Suprapubic skin (tissue), 4 donors: ENCODE measurements around the gene IFIT1B. TPM values are rescaled to one million over a fixed set of nuclear protein-coding genes. Genes with fewer than 3 reads are reported as not detected.

Experiments
- DNase-seq, 2 donors: peaks; one replicate each; pipeline ENCODE4 v3.0.0-alpha.2; 2019; ENCODE audit warnings: low spot score in 2 of 2
- H3K27ac ChIP-seq: fragments of 200-600 bp; sonication (generic); one replicate; pipeline ENCODE4 v1.5.1; 2019
- H3K27me3 ChIP-seq: fragments of 200-600 bp; sonication (generic); one replicate; pipeline ENCODE4 v1.5.1; 2019
- H3K36me3 ChIP-seq: fragments of 200-600 bp; sonication (generic); one replicate; pipeline ENCODE4 v1.5.1; 2019
- H3K4me1 ChIP-seq: fragments of 200-600 bp; sonication (generic); one replicate; pipeline ENCODE4 v1.5.1; 2019
- H3K4me3 ChIP-seq: fragments of 200-600 bp; sonication (generic); one replicate; pipeline ENCODE4 v1.5.1; 2019; ENCODE audit warnings: mild to moderate bottlenecking
- H3K9me3 ChIP-seq: fragments of 200-600 bp; sonication (generic); one replicate; pipeline ENCODE4 v1.5.1; 2019
- EP300 ChIP-seq: sonication (generic); formaldehyde crosslinking; IDR thresholded peaks from one replicate; pipeline ENCODE4 v1.6.1; 2017; ENCODE audit warnings: antibody characterized with exemption
- POLR2A ChIP-seq, 2 donors: fragments of 450-650 bp; IDR thresholded peaks; one replicate each; pipeline ENCODE4 v1.6.1; 2017; ENCODE audit warnings: antibody characterized with exemption in 2 of 2, mild to moderate bottlenecking in 2 of 2, moderate library complexity in 2 of 2
- POLR2AphosphoS5 ChIP-seq, 3 donors: sonication (generic); formaldehyde crosslinking; IDR thresholded peaks; one replicate each; pipeline ENCODE4 v1.6.1; 2017; ENCODE audit warnings: antibody characterized with exemption in 3 of 3
- WGBS: methylation state at CpG from one replicate; pipeline ENCODE4 v1.1.5; 2018; 5-methylcytosine and 5-hydroxymethylcytosine counted together
- total RNA-seq, 4 donors: library from RNA; depleted of rRNA; stranded (reverse); fragments of >200 nt; gene quantifications; one replicate each; pipeline ENCODE4 v1.1.0, GENCODE V29; 2016
- TF ChIP-seq, protein P1 (sequence below), 2 donors: fragments of 200-600 bp in 1 of 2; fragments of 450-650 bp in 1 of 2; sonication (generic) in 1 of 2; IDR thresholded peaks; one replicate each; pipeline ENCODE4 v1.5.1; 2016 to 2019; ENCODE audit warnings: antibody characterized with exemption in 2 of 2, mild to moderate bottlenecking in 1 of 2, moderate library complexity in 1 of 2

IFIT1B gene
- total RNA-seq, 4 donors from 2014 or later = not detected

- WGBS = 31% methylated on average over 1 of the region's 1 CpG
- Histone ChIP-seq H3K9me3 (no peaks in the 10 kb centered on the region), H3K4me3 (no peak overlapping the region), H3K4me1 (no peaks in the 10 kb centered on the region), H3K27me3 (no peaks in the 10 kb centered on the region), H3K27ac (no peak overlapping the region), H3K36me3 (no peaks in the 10 kb centered on the region)
- TF ChIP-seq EP300 (no peak), POLR2AphosphoS5 (IDR thresholded peaks at IDR 0.05) (no peak), POLR2A (IDR thresholded peaks at IDR 0.05) (no peak)
- TF ChIP-seq, protein P1, sequence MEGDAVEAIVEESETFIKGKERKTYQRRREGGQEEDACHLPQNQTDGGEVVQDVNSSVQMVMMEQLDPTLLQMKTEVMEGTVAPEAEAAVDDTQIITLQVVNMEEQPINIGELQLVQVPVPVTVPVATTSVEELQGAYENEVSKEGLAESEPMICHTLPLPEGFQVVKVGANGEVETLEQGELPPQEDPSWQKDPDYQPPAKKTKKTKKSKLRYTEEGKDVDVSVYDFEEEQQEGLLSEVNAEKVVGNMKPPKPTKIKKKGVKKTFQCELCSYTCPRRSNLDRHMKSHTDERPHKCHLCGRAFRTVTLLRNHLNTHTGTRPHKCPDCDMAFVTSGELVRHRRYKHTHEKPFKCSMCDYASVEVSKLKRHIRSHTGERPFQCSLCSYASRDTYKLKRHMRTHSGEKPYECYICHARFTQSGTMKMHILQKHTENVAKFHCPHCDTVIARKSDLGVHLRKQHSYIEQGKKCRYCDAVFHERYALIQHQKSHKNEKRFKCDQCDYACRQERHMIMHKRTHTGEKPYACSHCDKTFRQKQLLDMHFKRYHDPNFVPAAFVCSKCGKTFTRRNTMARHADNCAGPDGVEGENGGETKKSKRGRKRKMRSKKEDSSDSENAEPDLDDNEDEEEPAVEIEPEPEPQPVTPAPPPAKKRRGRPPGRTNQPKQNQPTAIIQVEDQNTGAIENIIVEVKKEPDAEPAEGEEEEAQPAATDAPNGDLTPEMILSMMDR (IDR thresholded peaks at IDR 0.05) = no peak
- DNase-seq = no peak
Measured at GRCh38 chr10:89428877-89429276, 51.0 kb downstream of the IFIT1B start.

GRCh38 chr10:89431977-89432376, 54.1 kb downstream of the IFIT1B start:
- Histone ChIP-seq H3K4me3 (no peak overlapping the region), H3K4me1 (no peaks in the 10 kb centered on the region), H3K9me3 (no peaks in the 10 kb centered on the region), H3K27ac (no peak overlapping the region), H3K36me3 (no peaks in the 10 kb centered on the region), H3K27me3 (no peaks in the 10 kb centered on the region)
- TF ChIP-seq, protein P1 (IDR thresholded peaks at IDR 0.05) = no peak
- TF ChIP-seq EP300 (no peak), POLR2AphosphoS5 (IDR thresholded peaks at IDR 0.05) (no peak), POLR2A (IDR thresholded peaks at IDR 0.05) (no peak)
- WGBS = 50% methylated on average over 3 of the region's 3 CpGs
- no peak for DNase-seq

Other genes with a start within 250 kb of the IFIT1B start
- 1 to 10 TPM in 2 of 4 donors, under 1 TPM in 2; 0.68 to 4.2 (median 1.1) TPM for gene CH25H, start 170.7 kb upstream of the IFIT1B start, total RNA-seq
- 10 to 100 TPM; 15.6 to 21.2 (median 18.8) TPM for gene LIPA, start 126.3 kb upstream of the IFIT1B start, total RNA-seq
- gene IFIT2, start 76.0 kb upstream of the IFIT1B start, total RNA-seq = 1 to 10 TPM in 3 of 4 donors, under 1 TPM in 1; 0.49 to 2.6 (median 1.4) TPM
- 1 to 10 TPM; 1.5 to 4.9 (median 2.1) TPM for gene IFIT3, start 50.1 kb upstream of the IFIT1B start, total RNA-seq
- gene IFIT1, start 14.6 kb downstream of the IFIT1B start, total RNA-seq = 1 to 10 TPM; 1.9 to 7.1 (median 2.7) TPM
- 1 to 10 TPM; 4.3 to 8.2 (median 6.3) TPM for gene IFIT5, start 36.5 kb downstream of the IFIT1B start, total RNA-seq
- 1 to 10 TPM in 2 of 4 donors, under 1 TPM in 2; 0.60 to 1.4 (median 1.0) TPM for gene SLC16A12, start 157.5 kb downstream of the IFIT1B start, total RNA-seq